Suppressor macrophage (primary cell): Measurements from ENCODE around the gene ROCK2.

ENCODE experiments used
- DNase-seq, 4 experiments: peaks; one replicate each; pipeline ENCODE4 v3.0.0-alpha.2; 2020 to 2022

ROCK2 gene

GRCh38 chr2:11145350-11145749 is 199.1 kb downstream of the ROCK2 start:
- DNase-seq, result peak; percentile 63 to 87 (median 82)

DNA sequence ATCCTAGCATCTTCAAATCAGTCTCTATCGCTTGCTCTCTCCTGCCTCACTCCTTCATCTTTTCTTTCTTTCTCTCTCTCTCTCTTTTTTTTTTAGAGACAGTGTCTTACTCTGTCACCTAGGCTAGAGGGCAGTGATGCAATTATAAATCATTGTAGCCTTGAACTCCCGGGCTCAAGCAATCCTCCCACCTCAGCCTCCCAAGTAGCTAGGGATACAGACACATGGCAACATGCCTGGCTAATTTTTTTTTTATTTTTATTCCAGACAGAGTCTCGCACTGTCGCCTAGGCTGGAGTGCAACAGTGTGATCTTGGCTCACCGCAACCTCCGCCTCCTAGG is 199.7 kb downstream of the ROCK2 start:
- DNase-seq, result no peak

DNA sequence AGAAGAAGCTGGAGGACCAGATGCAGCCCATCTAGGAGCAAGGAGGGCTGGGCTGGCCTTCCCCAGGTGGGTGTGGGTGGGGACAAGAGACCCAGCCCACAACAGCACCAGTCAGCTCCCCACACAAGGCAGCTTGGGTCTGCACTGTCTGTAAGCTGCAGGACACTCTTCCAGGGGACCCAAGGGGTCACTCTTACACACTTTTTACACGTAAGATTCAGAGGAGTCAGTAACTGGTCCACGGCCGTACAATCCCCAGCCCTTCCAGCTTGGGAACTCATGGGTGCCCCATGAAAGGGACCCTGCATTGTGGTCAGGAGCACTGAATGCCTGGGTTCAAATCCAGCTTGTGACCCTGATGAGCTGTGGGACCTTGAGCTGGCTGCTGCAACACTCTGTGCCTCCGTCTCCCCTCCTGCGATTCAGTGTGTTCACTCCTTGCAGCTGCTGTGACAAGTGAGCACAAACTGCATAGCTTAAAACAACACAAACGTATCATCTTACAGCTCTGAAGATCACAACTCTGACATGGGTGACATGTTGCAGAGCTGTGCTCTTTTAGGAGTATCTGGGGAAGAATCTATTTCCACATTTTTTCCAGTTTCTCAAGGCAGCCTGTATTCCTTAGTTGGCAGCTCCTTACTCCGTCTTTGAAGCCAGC is 200.2 kb downstream of the ROCK2 start:
- DNase-seq, result no peak

- no peak for DNase-seq
These were observed 201.4 kb downstream of the ROCK2 start for GRCh38 chr2:11142987-11143386.

GRCh38 chr2:11142330-11142729 is 202.1 kb downstream of the ROCK2 start:
- DNase-seq, result no peak

DNA sequence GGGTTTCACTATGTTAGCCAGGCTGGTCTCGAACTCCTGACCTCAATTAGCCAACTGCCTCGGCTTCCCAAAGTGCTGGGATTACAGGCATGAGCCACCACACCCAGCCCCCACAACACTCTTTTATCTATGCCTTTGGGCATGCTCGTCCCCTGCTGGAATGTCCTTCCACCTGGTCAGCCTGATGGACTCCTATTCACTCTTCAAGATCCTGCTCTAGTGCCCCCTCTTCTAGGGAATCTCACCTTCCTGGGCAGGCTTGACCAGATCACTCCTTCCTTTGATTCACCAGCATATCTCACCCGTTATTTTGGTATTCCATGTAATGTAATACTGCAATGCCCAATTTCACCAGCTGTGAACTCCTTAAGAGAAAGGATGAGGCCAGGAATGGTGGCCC is 203.1 kb downstream of the ROCK2 start:
- DNase-seq, result no peak

DNA sequence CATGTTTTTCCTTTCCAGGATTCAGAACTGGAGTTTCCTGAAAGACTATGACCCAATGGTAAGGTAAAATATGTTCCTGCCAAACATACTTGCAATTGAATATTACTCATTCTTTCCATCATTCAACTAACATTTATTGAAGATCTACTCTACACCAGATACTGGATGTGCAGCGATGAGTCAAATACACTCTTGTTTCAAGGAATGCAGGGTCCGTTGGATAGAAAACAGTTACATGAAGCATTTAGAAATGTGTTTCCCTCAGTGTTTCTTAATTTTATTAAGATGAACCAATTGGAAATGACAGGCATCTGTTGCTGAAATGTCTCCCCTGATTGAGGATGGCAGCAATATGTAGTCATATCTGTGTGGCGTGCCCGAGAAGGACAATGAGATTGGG is 203.9 kb downstream of the ROCK2 start:
- no peak for DNase-seq

DNA sequence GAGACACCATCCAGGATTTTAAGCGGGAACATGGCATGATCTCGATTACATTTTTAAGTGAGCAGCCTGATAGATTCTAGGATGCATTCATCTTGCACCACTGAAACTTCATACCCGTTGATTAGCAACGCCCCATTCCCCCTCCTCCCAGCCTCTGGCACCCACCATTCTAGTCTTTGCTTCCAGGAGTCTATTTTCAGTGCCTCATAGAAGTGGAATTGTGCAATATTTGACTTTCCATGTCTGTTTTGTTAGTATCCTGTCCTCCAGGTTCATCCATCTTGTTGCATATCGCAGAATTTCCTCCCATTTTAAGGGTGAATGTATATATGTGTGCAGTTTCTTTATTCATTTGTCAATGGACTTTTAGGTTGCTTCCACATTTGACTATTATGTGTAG is 210.1 kb downstream of the ROCK2 start:
- no peak for DNase-seq

DNA sequence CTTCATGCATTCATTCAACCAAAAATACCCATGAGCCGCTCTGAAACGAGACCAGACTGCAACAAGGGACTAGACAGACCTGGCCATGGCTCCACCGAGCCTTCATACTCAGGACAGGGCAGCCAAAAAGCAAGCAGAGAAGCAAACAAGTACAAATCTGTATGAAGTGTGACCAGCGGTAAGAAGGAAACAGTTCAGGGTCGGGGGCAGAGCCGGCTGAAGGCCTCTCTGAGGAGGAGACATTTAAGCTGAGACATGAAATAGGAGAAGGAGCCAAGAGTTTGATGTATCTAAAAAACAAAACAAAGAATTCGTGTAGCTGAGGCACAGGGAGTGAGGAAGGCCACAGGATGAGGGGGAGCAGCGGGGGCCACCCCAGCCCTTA is 210.5 kb downstream of the ROCK2 start:
- DNase-seq, result no peak

DNA sequence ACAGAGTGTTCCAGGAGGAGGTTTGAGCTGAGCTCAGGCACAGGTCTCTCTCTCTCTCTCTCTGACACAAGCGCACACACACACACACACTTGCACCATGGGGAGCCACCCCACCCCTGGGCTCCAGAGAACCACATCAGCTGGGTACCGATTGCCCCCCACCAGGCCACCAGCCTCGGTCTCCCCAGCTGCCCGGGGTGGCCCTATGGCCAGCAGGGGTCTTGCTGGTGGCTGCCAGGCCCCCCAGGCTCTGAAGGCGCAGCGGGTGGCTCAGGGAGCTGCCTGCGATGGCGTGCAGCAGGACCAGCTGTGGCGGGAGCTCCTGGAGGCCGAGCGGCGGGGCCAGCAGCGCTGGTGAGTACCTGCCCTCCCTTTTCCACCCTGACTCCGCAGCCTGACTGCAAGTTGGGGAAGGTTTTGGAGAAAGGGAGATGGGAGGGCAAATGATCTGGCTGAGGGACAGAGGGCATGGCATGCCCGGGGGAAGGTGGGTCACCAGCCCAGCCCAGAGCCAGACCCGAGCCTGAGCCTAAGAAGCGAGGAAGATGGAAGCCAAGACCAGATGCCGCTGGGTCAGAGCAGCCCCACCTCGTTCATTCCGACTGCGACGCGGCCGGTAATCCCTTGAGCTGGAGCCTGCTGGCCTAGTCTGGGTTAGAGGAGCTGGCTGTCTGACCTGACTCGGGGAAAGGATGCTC is 211.0 kb downstream of the ROCK2 start:
- peak in 2 of 4 experiments; percentile 4 to 7 for DNase-seq

GRCh38 chr2:11132036-11132671 is 212.3 kb downstream of the ROCK2 start:
- DNase-seq, result peak in 2 of 4 experiments; percentile 3 to 9

DNA sequence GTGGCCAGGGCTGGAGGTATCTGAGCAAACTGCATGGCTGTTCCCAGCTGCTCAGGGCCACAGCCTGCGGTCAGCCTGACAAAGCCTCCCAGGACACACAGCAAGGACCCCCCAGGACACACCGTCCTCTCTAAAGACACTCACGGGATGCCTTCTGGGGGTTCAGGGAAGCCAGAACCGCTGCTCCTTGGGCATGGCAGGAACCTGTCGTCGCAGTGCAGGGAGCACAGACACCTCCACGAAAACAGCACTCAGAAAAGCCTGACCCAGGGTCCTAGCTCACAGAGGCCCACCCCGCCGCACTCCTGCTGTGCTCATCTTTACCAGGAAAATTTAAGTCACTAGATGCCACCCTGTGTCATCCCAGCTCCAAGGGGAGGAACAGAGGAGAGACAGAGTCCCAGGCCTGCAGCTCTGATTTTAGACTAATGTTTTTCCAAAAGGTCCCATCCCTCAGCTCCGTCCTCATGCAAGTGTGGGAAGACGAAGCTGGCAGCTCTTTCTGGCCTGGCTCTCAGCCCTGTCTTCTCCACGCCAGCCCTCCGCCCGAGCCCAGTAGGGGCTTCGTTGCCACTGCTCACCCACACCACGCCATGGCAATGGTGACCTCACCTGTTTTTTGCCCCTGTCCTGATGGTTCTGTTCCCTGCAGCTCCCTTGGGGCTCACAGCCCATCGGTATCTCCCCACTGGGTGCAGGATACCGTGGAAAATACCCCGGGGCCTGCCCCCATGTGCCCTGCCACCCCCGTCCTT is 213.1 kb downstream of the ROCK2 start:
- peak in 1 of 4 experiments; percentile 0 for DNase-seq
